ENCODE measurements around the gene KAZALD1.

Gene KAZALD1

DNA sequence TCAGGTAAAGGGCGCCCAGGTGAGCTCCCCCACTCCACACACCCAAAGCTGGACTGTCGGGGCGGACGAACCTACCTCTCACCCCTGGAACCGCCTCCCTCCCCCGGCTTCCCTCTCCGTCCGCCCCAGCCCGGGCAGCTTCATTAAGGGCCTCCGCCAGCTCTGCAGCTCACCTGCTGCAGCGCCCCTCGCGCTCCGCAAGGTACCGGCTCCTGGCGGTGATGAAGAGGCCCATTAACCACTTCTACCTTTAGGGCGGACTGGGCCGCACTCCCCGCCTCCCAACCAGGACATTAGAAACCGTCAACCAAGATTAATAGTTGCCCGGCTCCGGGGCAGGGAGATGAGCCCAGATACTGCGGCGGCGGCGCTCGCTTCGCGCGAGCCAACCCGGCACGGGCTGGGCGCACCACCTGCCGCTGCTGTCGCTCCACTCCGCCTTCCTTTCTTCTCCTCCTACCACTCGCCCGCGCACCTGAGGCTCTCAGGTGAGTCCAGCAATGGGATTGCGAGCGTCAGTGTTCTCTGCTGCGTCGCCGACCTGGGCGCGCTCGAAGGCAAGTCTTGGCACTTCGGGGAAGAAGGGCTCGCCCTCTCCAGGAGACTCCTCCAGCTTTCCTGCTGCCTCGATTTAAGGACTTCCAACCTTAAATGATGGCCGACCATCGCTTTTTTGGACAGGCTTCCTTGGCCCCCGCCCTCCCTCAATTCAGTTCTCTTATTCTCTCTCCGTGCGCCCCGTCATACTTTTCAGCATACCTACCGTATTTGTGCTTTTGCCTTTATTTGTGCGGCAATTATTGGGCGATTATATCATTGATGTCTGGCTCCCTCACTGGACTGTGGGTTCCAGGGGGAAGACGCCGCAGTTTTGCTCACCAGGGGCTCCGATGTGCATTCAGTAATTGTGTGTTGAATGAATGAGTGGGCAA, 13.6 kb upstream of the KAZALD1 start:
- peak; percentile 58 for DNase-seq

DNA sequence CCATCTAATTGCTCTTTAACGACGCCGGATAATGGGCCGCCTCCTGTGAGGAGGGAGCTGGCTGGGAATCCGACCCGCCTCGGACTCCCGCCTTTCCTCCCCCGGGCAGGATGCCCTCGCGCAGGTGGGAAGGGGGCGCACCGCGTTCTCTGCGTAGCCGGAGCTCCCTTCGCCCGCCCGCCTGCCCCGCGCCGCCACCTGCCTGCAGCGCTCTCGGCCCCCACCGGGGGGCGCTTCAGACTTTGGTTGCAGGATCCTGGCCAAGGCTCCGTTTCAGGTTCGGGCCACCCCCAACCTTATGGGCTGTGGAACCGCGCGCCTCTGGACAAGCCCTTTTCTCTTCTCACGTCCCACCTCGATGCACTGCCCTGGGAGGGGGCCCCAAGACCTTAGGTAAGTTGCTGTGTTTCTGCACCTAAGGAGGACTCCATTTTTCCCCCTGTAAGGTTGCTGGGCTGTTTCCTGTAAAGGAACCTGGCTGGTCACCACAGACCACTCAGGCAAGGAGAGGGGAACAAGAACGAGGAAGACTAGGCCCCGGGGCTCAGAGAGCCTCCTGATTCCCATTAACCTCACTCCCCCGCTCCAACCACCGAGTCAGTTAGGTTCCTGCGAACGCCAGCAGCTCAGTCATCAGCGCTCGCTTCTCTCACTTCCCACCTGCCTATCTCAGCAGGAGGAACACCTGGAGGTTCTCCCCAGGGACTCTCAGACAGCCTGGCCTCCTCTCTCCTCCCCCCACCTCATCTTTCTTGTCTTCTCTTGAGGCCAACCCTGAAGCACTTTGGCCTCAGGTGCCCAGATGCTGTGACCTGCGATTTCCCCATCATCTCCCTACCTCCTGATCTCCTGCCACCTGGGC, 11.3 kb upstream of the KAZALD1 start:
- peak; percentile 30 for DNase-seq

DNA sequence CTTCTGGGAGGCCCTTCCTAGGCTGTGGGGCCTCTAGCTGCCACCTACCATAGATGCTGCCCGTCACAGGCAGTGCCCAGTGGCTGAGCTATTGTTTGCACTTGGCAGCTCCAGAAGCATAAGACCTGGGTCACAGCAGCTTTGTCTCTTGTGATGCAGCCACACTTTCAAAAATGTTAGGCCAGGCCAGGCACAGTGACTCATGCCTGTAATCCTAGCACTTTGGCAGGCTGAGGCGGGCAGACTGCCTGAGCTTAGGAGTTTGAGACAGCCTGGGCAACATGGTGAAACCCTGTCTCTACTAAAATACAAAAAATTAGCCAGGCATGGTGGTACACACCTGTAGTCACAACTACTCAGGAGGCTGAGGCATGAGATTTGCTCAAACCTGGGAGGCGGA, 9.5 kb upstream of the KAZALD1 start:
- no peak for DNase-seq

DNA sequence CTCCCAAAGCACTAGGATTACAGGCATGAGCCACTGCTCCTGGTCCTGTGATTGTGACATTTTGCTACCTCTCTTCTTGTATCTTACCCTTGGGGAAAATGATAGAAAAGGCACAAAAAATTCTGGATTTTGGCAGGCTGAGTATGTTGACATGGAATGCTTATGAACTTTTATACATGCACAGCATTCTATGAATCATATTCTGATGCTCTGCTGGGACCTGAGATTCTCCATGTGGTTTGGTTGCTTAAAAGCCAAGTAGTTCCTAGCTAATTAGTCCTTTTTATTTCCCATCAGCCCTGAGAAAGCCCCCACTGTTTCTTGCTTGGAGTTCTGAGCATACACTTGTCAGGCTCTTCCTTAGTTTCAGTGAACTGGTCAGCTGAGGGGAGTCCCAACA, 8.3 kb upstream of the KAZALD1 start:
- DNase-seq = no peak

DNA sequence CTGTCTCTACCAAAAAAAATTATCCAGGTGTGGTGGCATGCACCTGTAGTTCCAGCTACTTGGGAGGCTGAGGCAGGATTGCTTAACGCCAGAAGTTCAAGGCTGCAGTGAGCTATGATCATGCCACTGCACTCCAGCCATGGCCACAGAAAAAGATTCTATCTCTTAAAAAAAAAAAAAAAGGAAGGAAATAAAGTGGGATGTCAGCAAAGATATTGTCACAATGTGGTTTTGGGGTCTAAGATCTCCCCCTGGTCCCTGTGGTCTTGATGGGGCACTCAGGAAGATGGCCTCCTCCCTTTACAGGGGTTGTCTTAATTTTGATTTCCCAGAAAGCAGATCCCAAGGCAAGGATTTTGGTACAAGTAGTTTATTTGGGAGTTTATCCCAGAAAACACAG, 7.4 kb upstream of the KAZALD1 start:
- DNase-seq = no peak

DNA sequence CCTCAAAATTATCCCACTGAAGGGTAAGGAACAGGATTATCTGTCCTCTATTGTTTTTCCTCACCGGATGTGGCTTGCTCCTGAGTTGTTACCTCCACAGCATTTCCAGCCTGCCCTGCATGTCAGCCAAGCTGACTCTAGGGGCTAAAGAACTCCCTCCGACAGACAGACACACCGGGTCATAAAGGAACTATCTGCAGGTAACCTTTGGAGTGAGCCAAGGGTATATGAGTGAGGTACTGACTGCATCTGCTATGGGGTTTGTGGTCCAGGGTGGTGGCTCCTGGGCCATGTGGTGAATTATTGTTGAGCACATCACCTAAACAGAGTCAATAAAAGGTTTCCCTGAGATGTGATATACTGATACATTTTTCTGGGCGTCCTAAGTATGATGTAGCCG, 6.9 kb upstream of the KAZALD1 start:
- DNase-seq = no peak

DNA sequence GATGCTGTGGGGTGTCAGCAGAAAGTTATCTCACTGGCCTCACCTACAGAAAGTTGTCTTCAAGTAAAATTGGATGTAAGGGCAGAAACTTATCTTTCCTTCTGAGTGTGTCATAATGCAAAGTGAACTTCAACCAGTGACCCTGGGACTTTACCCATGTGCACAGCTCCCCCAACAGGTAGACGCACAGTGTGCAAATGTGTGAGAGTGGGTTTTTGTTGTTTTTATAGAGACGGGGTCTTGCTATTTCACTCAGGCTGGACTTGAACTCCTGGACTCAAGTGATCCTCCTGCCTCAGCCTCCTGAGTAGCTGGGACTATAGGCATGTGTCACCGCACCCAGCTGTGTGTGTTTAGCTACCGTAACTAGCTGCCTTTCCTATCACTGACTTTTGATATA, 6.4 kb upstream of the KAZALD1 start:
- DNase-seq = no peak

DNA sequence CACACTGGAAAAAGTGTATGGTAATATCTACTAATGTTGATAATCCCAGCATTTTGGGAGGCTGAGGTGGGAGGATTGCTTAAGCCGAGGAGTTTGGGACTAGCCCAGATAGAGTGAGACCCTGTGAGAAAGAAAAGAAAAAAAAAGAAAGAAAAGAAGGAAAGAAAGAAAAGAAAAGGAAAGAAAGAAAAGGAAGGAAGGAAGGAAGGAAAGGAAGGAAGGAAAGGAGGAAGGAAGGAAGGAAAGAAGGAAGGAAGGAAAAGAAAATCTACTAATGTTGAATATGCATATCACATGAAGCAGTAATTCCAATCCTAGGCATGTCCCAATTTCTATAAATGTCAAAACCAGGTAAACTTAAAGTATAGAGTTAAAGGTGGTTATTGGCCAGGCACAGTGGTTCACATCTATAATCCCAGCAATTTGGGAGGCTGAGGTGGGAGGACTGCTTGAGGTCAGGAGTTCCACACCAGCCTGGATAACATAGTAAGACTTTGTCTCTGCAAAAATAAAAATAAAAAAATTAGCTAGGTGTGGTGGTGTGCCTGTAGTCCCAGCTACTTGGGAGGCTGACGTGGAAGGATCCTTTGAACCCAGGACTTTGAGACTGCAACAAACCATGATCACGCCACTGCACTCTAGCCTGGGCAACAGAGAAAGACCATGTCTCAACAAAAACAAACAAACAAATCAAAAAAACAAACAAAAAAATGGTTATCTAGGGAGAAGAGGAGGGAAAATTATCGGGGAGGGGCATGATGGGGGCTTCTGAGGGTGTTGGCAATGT, 5.2 kb upstream of the KAZALD1 start:
- DNase-seq = no peak

DNA sequence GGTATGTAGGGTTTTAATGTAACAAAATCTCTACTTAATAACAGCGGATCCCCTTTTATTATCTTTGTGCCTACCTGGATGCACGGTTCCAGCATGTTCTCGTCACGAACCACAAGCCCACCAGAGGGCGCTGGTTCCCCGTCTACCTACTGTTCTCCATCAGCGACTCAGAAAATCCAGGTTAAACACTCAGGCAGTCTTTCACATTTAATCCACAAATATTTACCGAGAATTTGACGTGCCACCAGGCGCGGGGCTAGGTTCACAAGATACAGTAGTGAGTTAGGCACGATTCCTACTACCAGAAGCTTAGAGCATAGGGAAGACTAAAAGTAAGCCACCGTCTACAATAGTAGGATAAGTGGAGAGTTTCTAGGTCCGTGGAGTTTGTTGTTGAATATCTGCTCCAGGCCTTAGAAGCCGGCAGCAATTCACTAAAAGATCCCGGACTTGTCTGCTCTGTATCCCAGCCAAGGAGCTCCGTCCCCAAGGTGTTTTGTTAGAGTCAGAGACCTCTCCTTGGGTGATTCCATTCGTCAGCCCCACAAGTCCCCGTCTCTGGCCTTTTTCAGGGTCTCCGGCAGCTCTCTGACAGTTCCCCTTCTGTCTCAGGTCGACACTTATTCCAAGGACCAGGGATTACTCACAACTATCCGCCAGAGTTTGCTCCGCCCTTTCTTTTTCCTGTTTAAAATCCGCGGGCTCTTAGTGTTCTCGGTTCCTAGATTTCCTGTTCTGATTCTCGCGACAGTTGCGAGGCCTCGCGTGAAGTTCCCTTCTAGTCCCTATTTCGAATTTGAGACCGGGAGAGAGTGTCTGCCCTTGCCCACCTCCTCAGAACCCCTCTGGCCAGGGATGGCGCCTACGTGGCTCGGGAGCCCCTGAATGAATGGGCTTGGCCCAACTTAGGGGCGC, 1.5 kb upstream of the KAZALD1 start:
- DNase-seq = peak; percentile 89

DNA sequence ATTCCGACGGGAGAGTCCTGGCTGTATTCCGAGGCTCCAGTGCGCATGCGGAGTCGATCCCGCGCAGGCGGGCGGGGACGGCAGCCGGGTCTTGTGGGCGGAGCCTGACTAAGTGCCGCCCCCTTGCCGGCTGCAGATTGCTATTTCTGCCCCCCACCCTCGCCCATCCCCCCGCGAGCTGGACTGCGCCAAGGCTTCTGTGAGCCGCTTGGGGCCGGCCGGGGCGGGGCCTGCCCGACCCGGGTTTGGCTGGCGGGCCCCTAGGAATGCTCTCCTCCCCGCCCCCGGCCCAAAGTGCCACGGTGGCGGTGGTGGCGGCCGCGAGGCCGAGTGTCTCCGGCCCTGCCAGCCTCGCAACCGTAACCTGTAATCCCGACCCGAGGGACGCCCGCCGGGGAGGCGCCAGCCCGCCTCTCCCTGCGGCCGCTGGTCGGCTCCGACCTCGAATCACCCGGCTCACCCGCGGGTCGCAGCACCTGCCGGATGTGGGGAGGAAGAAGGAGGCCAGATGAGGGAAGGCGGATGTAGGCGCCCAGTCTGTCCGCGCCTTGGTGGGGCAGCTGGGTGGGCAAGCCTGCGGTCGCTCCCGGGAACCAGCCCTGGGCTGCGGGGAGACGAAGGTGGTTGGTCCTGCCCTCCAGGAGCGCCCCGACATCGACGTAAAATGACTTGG, 702 bp upstream of the KAZALD1 start:
- DNase-seq = peak; percentile 89

DNA sequence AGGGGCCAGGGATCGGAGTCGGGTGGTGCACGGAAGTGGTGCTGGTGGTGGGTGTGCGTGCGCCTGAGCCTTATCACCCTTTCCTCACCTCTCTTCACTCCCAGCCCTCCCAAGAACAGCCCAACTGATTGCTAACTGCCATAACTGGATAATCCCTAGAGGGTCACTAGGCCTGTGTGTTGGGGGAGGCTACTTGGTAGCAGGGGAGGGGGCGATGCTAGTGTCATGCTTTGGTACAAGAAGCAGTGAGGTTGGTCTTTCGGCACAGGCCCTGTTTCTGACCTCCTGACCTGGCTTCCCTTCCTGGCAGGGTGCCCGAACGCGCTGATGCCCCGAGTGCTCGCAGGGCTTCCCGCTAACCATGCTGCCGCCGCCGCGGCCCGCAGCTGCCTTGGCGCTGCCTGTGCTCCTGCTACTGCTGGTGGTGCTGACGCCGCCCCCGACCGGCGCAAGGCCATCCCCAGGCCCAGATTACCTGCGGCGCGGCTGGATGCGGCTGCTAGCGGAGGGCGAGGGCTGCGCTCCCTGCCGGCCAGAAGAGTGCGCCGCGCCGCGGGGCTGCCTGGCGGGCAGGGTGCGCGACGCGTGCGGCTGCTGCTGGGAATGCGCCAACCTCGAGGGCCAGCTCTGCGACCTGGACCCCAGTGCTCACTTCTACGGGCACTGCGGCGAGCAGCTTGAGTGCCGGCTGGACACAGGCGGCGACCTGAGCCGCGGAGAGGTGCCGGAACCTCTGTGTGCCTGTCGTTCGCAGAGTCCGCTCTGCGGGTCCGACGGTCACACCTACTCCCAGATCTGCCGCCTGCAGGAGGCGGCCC, 652 bp downstream of the KAZALD1 start:
- DNase-seq = peak; percentile 51

DNA sequence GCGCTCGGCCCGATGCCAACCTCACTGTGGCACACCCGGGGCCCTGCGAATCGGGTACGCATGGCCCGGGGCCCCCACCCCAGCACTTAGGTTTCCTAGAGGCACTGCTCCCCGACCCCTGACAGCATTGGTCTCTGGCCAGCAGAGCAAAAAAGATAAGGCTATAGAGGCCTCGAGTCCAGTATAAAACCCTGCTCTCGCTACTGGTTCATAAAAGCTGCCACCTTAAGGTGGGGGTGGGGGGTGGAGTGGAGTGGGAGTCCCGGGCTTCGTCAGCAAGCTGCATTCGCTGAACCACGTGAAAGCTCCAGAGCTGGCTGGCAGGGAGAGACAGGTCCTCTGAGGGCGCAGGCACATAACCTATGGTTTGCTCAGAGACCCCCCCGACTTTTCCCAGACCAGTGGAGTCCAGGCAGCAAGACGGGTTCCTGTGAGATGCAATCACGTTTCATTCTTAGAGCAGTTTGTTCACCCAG, 1.3 kb downstream of the KAZALD1 start:
- no peak for DNase-seq

DNA sequence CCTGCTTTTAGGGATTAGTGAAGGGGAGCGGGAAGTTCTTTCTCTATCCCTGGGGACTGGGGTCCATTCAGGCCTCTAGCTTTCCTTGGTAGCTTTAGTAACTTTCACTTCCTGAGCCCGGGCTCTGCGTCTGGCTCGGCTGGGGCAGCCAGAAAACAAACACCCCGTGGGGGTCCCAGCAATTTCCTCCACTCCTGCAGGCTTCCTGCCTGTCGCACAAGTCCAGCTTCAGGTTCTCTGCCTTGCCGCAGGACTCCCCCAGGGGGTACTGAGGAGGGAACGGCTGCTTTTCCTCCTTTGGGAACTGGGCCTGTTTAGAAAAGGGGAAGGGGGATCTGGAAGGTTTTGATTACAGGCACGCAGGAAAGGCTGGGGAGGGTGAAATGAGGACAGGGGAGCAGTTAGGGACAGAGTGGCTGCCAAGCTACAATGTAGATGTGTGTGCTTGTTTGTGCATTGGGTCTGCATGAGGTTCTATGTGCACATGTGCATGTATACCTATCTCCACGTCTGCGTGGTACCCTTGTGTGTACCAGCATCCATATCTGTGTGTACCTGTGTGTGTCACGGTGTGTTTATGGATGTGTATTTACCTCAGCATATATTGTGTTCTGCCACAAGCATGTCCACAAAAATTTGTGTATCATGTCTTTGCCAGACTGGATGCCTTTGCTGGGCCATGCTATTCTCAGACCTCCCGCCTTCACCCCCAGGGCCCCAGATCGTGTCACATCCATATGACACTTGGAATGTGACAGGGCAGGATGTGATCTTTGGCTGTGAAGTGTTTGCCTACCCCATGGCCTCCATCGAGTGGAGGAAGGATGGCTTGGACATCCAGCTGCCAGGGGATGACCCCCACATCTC, 2.0 kb downstream of the KAZALD1 start:
- DNase-seq = no peak

DNA sequence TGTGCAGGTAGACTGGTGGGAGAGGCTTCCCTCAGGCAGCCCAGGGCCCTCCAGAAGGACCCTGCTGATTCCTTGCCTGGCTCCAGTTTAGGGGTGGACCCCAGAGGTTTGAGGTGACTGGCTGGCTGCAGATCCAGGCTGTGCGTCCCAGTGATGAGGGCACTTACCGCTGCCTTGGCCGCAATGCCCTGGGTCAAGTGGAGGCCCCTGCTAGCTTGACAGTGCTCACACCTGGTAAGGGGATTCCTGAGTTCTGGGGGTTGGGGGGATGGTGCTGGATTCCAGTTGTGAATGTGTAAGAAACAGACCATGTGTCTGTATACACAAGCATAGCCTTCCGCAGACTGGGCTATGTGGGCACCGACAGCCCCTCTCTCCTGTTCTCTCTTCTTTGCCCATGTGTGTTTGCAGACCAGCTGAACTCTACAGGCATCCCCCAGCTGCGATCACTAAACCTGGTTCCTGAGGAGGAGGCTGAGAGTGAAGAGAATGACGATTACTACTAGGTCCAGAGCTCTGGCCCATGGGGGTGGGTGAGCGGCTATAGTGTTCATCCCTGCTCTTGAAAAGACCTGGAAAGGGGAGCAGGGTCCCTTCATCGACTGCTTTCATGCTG, 2.7 kb downstream of the KAZALD1 start:
- no peak for DNase-seq

DNA sequence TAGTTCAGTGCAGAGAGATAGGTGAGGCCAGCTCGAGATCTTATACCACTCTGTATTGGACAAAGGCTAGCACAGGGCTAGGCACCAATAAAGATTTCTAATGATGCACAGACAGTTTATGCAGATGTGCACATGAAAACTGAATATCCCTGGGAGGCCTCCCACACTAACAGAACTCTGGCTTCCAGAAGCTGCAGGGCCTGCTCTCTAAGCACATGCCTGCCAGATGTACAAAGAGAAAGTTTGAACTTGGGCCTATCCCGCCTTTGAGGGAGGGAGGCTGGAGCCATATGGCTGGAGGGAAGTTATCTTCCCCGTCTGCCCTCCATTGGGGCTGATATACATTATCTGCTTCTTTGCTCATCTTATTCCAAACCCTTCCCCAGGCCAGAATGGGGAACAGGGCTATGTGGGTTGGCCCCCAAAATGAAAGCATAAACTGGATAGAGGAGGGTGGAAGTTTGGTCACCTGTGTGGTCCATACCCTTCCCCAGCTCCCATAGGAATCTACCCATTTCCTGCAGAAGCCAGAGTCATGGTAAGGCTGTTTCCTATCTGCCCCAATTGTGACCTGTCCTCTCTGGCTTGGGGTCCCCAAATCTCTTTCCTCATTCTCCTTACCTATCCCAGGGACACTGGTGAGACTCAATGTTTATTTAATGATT, 3.8 kb downstream of the KAZALD1 start:
- DNase-seq = no peak

DNA sequence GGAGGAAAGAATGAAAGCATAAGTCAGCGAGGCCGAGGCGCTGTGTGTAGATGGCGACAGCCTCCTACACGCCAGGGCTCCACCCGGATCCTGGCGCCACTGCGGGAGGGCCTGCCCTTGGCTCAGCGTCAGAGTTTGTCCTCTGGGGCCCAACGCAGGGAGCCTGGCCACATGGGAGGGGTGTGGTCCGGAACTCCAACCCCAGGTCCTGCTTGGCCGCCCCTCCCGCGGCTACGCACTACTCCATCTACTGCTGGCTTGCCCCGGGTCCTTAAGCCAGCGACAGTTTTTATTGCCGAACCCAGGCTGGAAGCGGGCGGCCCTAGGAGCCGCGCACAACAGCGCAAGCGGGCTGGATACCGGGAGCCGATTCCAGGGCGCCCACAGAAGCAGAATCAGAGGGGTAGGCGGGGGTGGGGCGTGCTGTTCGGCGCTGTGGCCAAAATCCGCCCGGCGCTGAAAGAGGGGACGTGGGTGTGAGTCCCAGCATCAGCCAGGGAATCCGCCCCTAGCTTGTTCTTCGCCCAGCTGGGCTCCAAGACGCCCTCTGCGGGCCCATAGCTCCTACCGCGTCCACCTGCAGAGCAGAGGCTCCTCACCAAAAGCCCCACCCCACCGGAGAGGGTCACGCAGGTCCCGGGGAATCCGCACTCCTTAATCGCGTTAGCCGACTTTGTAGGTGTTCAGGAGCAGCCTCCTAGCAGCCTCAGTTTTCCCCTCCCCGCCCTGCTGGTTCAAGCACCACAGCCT, 4.5 kb downstream of the KAZALD1 start:
- DNase-seq = peak; percentile 41

DNA sequence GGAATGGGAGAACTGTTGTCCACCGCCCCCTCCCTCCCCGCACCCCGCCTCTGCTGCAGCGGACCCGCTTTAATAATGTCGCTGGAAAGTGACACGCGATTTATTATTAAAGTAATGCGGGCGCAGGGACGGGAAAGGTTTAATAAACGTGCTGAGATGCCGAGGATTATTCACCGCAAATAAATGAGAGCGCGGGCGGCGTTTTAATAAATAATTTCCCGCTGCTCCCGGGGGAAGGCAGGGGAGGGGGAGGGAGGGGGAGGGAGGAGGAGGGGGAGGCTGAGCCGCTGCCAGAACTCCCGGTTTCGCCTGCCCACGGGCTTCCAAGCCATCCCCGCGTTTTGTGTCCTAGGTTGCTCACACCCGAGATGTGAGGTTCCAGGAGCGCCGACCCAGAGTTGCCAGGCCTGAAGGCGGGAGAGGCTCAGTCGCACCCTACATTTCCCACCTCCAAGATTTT, 5.1 kb downstream of the KAZALD1 start:
- DNase-seq = no peak
